GM12801 (cell line): Measurements from ENCODE around the gene FAM114A1.

ENCODE experiments used
- CTCF ChIP-seq: IDR thresholded peaks from one replicate; pipeline ENCODE4 v1.5.1; 2011; ENCODE audit warnings: control low read depth; ENCODE audit not compliant: insufficient read length; ENCODE audit errors: extremely low read depth

Gene FAM114A1

GRCh38 chr4:38871593-38871992 is 4.0 kb downstream of the FAM114A1 start:
- no peak for TF ChIP-seq CTCF

- no peak for TF ChIP-seq CTCF
Observed at GRCh38 chr4:38872620-38873019, 5.0 kb downstream of the FAM114A1 start.

- no peak for TF ChIP-seq CTCF
Observed at GRCh38 chr4:38873290-38873944, 5.8 kb downstream of the FAM114A1 start.

- no peak for TF ChIP-seq CTCF
Observed at GRCh38 chr4:38876636-38877035, 9.0 kb downstream of the FAM114A1 start.

GRCh38 chr4:38884254-38884653 is 16.6 kb downstream of the FAM114A1 start:
- TF ChIP-seq CTCF, result no peak

- TF ChIP-seq CTCF, result no peak
Observed at GRCh38 chr4:38889143-38889542, 21.5 kb downstream of the FAM114A1 start.

- TF ChIP-seq CTCF, result no peak
Observed at GRCh38 chr4:38891051-38891983, 23.7 kb downstream of the FAM114A1 start.
